GM18508 (cell line): Measurements from ENCODE around the gene ARMC10.
"Not testable (repeated sequence)": the region's sequence is repeated elsewhere in the genome, so short reads cannot be mapped to it uniquely, and the experiment has no call there.

Source experiments
- ATAC-seq: cut with Tn5 transposase; IDR thresholded peaks from one replicate; pipeline ENCODE4 v1.9.1; 2021; ENCODE audit warnings: moderate number of reproducible peaks; ENCODE audit not compliant: insufficient read depth, unreplicated experiment

Gene ARMC10

GRCh38 chr7:103077318-103077717 is 2.4 kb downstream of the ARMC10 start:
- no peak for ATAC-seq

DNA sequence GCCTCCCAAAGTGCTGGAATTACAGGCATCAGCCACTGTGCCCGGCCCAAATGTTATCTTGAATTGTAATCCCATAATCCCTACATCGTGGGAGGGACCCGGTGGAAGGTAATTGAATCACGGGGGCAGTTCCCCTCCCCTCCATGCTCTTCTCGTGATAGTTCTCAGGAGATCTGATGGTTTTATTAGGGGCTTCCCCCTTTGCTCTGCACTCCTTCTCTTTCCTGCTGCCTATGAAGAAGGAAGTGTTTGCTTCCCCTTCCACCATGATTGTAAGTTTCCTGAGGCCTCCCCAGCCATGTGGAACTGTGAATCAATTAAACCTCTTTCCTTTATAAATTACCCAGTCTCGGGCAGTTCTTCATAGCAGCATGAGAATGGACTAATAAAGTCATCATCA is 3.3 kb downstream of the ARMC10 start:
- ATAC-seq = not testable (repeated sequence)

GRCh38 chr7:103079836-103080235 is 4.9 kb downstream of the ARMC10 start:
- no peak for ATAC-seq

GRCh38 chr7:103080923-103081322 is 6.0 kb downstream of the ARMC10 start:
- ATAC-seq = no peak

DNA sequence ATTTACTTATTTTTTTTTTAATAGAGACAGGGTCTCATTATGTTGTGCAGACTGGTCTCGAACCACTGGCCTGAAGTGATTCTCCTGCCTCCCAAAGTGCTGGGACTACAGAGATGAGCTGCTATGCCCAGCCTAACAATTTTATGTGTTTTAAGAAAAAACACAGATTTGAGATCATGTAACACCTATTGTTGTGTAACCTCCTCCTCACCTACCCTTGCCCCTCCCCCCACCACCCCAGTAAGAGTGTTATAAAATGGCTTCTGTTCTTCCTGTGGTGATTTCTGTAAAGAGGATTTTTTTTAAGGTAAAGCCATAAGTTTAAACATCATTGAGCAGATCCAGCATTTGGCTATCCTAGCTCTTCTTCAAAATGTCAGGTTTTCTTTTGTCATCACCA is 7.6 kb downstream of the ARMC10 start:
- ATAC-seq = no peak

DNA sequence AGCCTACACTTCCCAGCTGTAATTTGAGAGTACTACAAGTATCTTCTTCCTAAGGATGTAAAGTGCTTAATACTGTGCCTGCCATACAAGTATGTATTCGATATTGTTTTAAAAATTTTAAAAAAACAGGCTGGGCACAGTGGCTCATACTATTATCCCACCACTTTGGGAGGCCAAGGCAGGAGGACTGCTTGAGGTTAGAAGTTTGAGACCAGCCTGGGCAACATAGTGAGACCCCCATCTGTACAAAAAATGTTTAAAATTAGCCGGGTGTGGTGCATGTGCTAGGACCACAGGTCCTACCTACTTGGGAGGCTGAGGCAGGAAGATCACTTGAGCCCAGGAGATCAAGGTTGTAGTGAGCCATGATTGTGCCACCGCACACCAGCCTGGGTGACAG is 8.3 kb downstream of the ARMC10 start:
- ATAC-seq = no peak

DNA sequence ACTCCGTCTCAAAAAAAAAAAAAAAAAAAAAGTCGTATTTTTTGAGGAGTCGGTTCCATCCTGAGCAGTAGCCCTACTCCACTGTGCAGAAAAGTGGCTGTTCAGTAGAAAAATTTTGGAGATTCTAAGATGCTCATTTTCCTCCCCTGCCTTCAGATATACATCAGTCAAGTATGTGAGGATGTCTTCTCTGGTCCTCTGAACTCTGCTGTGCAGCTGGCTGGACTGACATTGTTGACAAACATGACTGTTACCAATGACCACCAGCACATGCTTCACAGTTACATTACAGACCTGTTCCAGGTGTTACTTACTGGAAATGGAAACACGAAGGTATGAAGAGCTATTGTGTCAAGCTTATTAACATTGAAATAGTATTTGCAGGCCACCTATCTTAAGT is 17.4 kb downstream of the ARMC10 start:
- ATAC-seq = not testable (repeated sequence)

DNA sequence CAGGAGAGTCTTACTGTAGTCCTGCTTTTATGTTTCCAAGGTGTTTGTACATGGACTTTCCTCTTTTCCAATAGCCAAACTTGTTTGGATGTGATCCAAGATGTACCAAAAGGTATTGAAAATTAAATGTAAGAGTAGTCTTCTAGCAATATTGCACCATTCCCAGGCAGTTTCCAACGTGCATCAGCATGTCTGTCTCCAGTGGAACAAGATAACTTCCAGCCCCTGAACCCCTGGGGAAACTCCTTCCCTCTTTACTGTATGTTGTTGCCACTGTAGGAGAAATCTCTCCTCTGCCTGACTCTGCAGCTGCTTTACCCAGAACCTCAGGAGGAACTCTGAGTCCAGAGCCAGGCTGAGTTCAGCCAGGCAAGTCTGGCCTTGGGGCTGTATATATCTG is 18.5 kb downstream of the ARMC10 start:
- no peak for ATAC-seq

- no peak for ATAC-seq
Observed at GRCh38 chr7:103094102-103094501, 19.2 kb downstream of the ARMC10 start.

DNA sequence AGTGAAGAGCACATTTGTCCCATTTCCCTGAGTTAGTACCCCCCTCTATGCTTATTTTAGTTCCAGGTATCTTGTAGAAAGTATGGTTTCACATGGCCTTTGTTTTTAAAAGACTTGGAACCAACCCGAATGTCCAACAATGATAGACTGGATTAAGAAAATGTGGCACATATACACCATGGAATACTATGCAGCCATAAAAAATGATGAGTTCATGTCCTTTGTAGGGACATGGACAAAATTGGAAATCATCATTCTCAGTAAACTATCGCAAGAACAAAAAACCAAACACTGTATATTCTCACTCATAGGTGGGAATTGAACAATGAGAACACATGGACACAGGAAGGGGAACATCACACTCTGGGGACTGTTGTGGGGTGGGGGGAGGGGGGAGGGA is 20.6 kb downstream of the ARMC10 start:
- not testable (repeated sequence) for ATAC-seq

DNA sequence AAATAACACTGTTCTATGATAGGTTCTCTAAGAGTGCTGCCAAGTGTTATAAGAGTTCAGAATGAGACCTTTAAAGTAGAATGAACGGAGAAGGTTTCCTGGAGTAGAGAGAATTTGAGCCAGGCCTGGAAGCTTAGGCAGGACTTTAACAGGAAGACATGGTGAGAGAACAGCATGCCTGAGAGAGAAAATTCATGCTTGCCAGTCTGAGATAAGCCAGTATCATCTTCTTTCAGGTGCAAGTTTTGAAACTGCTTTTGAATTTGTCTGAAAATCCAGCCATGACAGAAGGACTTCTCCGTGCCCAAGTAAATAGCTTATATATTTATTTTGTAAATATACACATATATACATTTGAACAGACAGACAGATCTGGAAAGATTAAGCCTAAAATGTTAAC is 22.1 kb downstream of the ARMC10 start:
- no peak for ATAC-seq

DNA sequence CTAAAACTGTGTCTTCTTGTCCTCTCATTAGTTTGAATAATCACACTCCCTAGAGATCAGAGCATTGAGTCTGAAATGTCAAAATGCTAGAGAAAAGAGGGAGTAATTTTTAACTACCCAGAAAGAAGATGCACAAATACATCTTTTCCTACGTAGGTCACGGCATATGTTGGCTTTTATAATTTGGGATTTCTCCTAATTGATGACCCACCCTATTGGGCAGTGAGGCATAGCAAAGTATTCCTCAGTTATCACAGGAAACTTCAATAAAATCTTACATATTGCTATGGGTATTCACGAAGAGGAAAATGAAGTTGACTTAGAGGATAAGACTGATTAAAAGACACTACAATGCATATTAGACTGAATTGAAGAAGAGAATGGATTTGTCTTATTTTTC is 25.4 kb downstream of the ARMC10 start:
- ATAC-seq = no peak

DNA sequence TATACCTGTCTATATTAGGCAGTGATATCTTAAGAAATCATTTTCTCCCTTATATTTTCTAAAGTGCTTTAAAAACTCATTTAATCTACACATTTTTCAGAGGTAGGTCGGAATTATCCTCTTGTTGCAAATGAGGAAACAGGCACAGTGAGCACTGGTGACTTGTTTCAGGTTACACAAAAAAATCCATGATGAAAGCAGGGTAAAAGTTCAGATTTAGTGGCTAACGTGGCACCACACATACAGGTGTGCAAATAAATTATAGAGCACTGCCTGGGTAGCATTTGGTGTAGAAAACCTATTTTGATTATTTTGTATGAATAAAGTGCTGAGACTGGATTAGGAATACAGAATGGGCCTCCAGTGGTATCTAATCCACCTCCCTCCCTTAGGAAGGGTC is 26.6 kb downstream of the ARMC10 start:
- no peak for ATAC-seq

DNA sequence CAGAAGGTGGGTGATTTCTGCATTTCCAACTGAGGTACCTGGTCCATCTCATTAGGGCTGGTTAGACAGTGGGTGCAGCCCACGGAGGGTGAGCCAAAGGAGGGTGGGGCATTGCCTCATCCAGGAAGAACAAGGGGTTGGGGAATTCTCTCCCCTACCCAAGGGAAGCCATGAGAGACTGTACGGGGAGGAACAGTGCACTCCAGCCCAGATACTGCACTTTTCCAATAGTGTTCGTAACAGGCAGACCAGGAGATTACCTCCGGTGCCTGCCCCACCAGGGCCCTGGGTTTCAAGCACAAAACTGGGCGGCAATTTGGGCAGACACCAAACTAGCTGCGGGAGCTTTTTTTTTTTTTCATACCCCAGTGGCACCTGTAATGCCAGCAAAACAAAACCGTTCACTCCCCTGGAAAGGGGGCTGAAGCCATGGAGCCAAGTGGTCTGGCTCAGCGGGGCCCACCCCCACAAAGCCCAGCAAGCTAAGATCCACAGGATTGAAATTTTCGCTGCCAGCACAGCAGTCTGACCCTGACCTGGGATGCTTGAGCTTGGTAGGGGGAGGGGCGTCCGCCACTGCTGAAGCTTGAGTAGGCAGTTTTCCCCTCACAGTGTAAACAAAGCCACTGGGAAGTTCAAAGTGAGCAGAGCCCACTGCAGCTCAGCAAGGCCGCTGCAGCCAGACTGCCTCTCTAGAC is 31.2 kb downstream of the ARMC10 start:
- ATAC-seq = no peak

GRCh38 chr7:103106703-103107070 is 31.7 kb downstream of the ARMC10 start:
- not testable (repeated sequence) for ATAC-seq

DNA sequence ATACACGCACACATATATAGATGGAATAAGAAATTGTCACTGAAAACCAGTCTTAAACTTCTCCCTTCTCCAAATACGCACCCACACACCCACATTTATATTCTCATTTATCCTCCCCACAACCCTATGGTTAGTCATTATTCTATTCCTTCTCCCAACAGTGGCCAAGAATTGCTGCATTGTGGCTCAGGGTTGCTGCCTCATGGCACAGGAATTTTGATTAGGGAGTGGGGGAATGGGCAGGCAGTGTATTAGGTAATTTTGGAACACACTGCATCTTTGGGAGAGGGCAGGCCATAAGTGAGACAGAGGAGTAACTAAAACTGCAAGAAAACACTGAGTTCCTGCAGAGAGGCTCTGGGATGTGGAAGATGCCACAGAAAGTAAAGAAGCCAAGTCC is 38.2 kb downstream of the ARMC10 start:
- no peak for ATAC-seq

GRCh38 chr7:103114576-103115008 is 39.7 kb downstream of the ARMC10 start:
- ATAC-seq = no peak

DNA sequence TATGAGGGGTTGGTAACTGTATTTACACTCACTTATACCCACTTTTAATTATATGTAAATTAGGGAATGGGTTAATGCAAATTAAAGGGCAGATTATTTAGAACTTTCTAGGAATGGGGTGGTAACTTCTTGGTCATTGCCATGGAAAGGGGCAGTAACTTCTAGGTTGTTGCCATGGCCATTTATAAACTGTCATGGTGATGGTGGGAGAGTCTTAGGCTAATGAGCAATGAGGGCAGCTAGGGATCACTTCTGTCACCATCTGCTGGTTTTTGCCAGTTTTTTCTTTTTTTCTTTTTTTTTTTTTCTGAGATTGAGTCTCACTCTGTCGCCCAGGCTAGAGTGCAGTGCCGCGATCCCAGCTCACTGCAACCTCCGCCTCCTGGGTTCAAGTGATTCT is 40.8 kb downstream of the ARMC10 start:
- ATAC-seq = no peak

- no peak for ATAC-seq
Observed at GRCh38 chr7:103116511-103116910, 41.6 kb downstream of the ARMC10 start.

- ATAC-seq = no peak
Observed at GRCh38 chr7:103116991-103117390, 42.1 kb downstream of the ARMC10 start.

GRCh38 chr7:103117465-103117864 is 42.5 kb downstream of the ARMC10 start:
- ATAC-seq = no peak

DNA sequence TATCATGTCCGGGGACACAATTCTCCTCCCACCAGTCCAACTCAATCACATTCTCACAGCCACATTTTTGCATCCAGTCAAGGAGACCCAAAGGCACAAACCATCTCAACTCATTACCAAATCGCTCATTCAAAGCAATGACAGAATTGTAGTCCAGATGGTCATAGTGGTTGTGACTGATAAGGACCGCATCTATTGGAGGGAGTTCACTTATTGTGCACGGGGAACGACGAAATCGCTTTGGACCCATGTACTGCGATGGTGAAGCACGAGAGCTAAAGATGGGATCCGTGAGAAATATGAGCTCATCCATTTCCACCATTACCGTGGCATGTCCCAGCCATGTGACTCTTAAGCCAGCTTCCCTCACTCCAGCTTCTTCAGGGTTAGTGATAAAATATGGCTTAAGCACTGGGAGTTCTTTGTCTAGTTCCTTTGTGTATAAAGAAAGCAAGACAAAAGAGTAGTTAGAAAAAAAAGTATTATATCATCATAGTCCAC is 44.9 kb downstream of the ARMC10 start:
- ATAC-seq = no peak
